ENCODE results near the gene ERCC5.

The ERCC5 gene

DNA sequence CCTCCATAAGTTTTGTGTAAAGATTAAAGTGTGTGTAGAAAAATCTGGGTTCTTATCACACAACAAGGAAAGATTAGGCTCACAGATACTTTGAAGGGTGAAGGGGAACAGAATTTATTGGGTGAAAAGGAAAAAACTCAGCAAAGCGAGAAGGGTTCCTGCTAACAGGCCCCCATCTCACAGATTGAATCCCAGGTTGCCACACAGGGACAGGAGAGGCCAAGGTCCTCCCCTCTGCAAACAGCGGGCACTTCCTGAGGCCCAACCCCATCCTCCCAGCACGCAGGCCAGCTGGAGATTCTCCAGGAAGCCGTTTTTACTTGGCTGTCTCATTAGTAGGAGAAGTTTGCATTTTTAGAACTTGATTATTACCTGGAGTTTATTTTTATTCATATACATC is 15.2 kb upstream of the ERCC5 start:
- Histone ChIP-seq H3K18ac (ENCODE audit: low read length) (no peak overlapping the region), H4K8ac (ENCODE audit: low read depth, low read length) (peak overlapping the region; percentile 2), H3K4me2 (ENCODE audit: low read length) (no peak overlapping the region), H2BK12ac (ENCODE audit: low read length) (no peak overlapping the region), H3K9ac (ENCODE audit: low read length) (no peak overlapping the region), H4K91ac (ENCODE audit: low read depth, low read length) (no peak overlapping the region), H3K4me3 (ENCODE audit: low read depth, low read length) (no peak overlapping the region), H2AFZ (ENCODE audit: insufficient read depth, low read length, poor library complexity) (no peak overlapping the region), H3K4me1 (ENCODE audit: control insufficient read depth in 1 of 2, insufficient read depth in 2 of 2, low read length in 2 of 2) (no peaks in the 10 kb centered on the region), H3K27ac (ENCODE audit: low read depth, low read length) (no peak overlapping the region), H2BK120ac (ENCODE audit: insufficient read depth, low read length, poor library complexity) (no peak overlapping the region), H3K4ac (ENCODE audit: low read depth, low read length) (no peak overlapping the region), H3K27me3 (ENCODE audit: insufficient read depth, low read length) (no peaks in the 10 kb centered on the region), H2BK5ac (ENCODE audit: low read depth, low read length, poor library complexity) (no peak overlapping the region), H3K9me3 (ENCODE audit: insufficient read depth, low read depth, low read length) (no peaks in the 10 kb centered on the region), H3K79me2 (ENCODE audit: control insufficient read depth, insufficient read depth, low read length, poor library complexity) (no peaks in the 10 kb centered on the region), H3K14ac (ENCODE audit: low read length) (no peak overlapping the region), H4K12ac (ENCODE audit: low read depth, low read length) (no peak overlapping the region), H3K79me1 (ENCODE audit: low read length) (no peaks in the 10 kb centered on the region), H2AK5ac (ENCODE audit: low read length) (no peak overlapping the region), H3K23ac (ENCODE audit: low read length) (no peak overlapping the region), H3K36me3 (ENCODE audit: control insufficient read depth in 1 of 2, insufficient read depth in 2 of 2, low read length in 2 of 2) (peaks cover 6% of the 10 kb centered on the region in 2 experiments)
- DNase-seq: no peak
- WGBS (ENCODE audit: extremely low coverage, insufficient coverage, insufficient read length): no CpG with 5 or more reads among the region's 4 CpGs

DNA sequence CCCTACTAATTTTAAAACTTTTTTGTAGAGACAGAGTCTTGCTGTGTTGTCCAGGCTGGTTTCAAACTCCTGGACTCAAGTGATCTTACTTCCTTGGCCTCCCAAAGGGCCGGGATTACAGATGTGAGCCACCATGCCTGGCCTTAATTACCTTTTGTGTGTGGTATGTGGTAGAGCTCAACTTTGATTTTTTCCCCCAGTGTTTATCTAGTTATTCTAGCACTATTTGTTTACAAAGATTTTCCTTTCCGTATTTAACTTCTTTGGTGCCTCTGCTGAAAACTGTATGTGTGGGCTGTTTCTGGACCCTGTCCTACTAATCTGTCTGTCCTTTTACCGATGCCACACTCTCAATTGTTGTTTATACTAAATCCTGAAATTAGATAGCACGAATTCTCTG is 9.4 kb upstream of the ERCC5 start:
- H2AK5ac ChIP-seq (ENCODE audit: low read length): no peak overlapping the region
- H3K36me3 ChIP-seq (ENCODE audit: control insufficient read depth in 1 of 2, insufficient read depth in 2 of 2, low read length in 2 of 2): peaks cover 0 to 2% of the 10 kb centered on the region in 2 experiments
- no peak overlapping the region for H4K12ac ChIP-seq (ENCODE audit: low read depth, low read length)
- H4K91ac ChIP-seq (ENCODE audit: low read depth, low read length): no peak overlapping the region
- WGBS (ENCODE audit: extremely low coverage, insufficient coverage, insufficient read length): no CpG with 5 or more reads among the region's 4 CpGs
- no peak overlapping the region for H3K18ac ChIP-seq (ENCODE audit: low read length)
- no peaks in the 10 kb centered on the region for H3K4me1 ChIP-seq (ENCODE audit: control insufficient read depth in 1 of 2, insufficient read depth in 2 of 2, low read length in 2 of 2)
- H3K79me1 ChIP-seq (ENCODE audit: low read length): no peaks in the 10 kb centered on the region
- no peak overlapping the region for H3K14ac ChIP-seq (ENCODE audit: low read length)
- no peak overlapping the region for H4K8ac ChIP-seq (ENCODE audit: low read depth, low read length)
- no peak overlapping the region for H2BK5ac ChIP-seq (ENCODE audit: low read depth, low read length, poor library complexity)
- no peak overlapping the region for H3K4me3 ChIP-seq (ENCODE audit: low read depth, low read length)
- H3K4ac ChIP-seq (ENCODE audit: low read depth, low read length): no peak overlapping the region
- no peak overlapping the region for H3K23ac ChIP-seq (ENCODE audit: low read length)
- H3K9me3 ChIP-seq (ENCODE audit: insufficient read depth, low read depth, low read length): no peaks in the 10 kb centered on the region
- H3K9ac ChIP-seq (ENCODE audit: low read length): no peak overlapping the region
- H2AFZ ChIP-seq (ENCODE audit: insufficient read depth, low read length, poor library complexity): no peak overlapping the region
- DNase-seq: no peak
- no peak overlapping the region for H2BK120ac ChIP-seq (ENCODE audit: insufficient read depth, low read length, poor library complexity)
- H3K4me2 ChIP-seq (ENCODE audit: low read length): no peak overlapping the region
- H3K27me3 ChIP-seq (ENCODE audit: insufficient read depth, low read length): no peaks in the 10 kb centered on the region
- no peak overlapping the region for H2BK12ac ChIP-seq (ENCODE audit: low read length)
- no peak overlapping the region for H3K27ac ChIP-seq (ENCODE audit: low read depth, low read length)
- no peaks in the 10 kb centered on the region for H3K79me2 ChIP-seq (ENCODE audit: control insufficient read depth, insufficient read depth, low read length, poor library complexity)

DNA sequence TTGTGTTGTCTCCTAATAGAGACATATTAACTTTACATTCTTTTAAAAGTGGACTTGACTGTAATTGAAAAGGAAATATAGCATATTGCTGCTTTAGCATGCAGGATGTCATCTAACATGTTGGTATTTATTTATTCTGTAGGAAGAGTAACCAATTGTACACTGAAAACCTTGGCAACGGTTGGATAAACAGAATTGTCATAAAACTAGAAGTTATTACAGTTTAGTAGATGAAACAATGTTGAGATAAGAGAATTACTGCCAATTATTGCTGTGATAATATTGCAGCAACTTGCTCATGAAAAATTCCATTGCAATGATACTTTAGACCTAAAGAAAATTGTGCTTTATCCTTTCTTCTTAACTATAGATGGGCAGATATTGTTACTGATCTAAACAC is 7.6 kb upstream of the ERCC5 start:
- WGBS (ENCODE audit: extremely low coverage, insufficient coverage, insufficient read length): no CpG with 5 or more reads among the region's 1 CpG
- Histone ChIP-seq H4K8ac (ENCODE audit: low read depth, low read length) (no peak overlapping the region), H4K12ac (ENCODE audit: low read depth, low read length) (no peak overlapping the region), H3K27ac (ENCODE audit: low read depth, low read length) (no peak overlapping the region), H3K4me3 (ENCODE audit: low read depth, low read length) (no peak overlapping the region), H3K36me3 (ENCODE audit: control insufficient read depth in 1 of 2, insufficient read depth in 2 of 2, low read length in 2 of 2) (no peaks in the 10 kb centered on the region), H3K4me2 (ENCODE audit: low read length) (no peak overlapping the region), H3K23ac (ENCODE audit: low read length) (no peak overlapping the region), H3K9me3 (ENCODE audit: insufficient read depth, low read depth, low read length) (no peaks in the 10 kb centered on the region), H3K9ac (ENCODE audit: low read length) (no peak overlapping the region), H3K27me3 (ENCODE audit: insufficient read depth, low read length) (no peaks in the 10 kb centered on the region), H2BK120ac (ENCODE audit: insufficient read depth, low read length, poor library complexity) (no peak overlapping the region), H3K79me1 (ENCODE audit: low read length) (no peaks in the 10 kb centered on the region), H2BK12ac (ENCODE audit: low read length) (no peak overlapping the region), H3K79me2 (ENCODE audit: control insufficient read depth, insufficient read depth, low read length, poor library complexity) (no peaks in the 10 kb centered on the region), H2BK5ac (ENCODE audit: low read depth, low read length, poor library complexity) (no peak overlapping the region), H2AK5ac (ENCODE audit: low read length) (no peak overlapping the region), H3K18ac (ENCODE audit: low read length) (no peak overlapping the region), H4K91ac (ENCODE audit: low read depth, low read length) (no peak overlapping the region), H3K14ac (ENCODE audit: low read length) (no peak overlapping the region), H3K4me1 (ENCODE audit: control insufficient read depth in 1 of 2, insufficient read depth in 2 of 2, low read length in 2 of 2) (no peaks in the 10 kb centered on the region), H2AFZ (ENCODE audit: insufficient read depth, low read length, poor library complexity) (no peak overlapping the region), H3K4ac (ENCODE audit: low read depth, low read length) (no peak overlapping the region)
- DNase-seq: no peak

DNA sequence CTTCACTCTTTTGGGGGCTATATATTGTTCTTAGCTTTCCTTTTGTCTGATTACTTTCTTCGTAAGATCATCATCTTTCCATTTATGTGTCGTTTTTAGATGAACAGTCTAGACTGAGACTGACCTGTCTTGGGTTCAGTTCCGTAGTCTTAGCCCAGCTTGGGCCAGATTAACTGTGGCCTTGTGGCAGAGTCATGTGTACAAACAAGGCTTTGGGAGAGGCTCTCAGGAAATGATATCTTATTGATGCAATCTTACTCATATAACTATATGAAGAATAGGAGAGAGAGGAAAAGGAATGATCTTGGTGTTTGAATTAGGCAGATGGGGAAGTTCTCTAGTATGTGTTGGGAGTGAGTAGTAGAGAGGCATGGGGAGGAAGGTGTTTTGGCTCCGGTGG is 6.8 kb upstream of the ERCC5 start:
- Histone ChIP-seq H3K4me1 (ENCODE audit: control insufficient read depth in 1 of 2, insufficient read depth in 2 of 2, low read length in 2 of 2) (no peaks in the 10 kb centered on the region), H4K12ac (ENCODE audit: low read depth, low read length) (no peak overlapping the region), H3K9ac (ENCODE audit: low read length) (no peak overlapping the region), H3K9me3 (ENCODE audit: insufficient read depth, low read depth, low read length) (no peaks in the 10 kb centered on the region), H3K4ac (ENCODE audit: low read depth, low read length) (no peak overlapping the region), H3K79me1 (ENCODE audit: low read length) (no peaks in the 10 kb centered on the region), H2BK120ac (ENCODE audit: insufficient read depth, low read length, poor library complexity) (no peak overlapping the region), H4K91ac (ENCODE audit: low read depth, low read length) (no peak overlapping the region), H3K27ac (ENCODE audit: low read depth, low read length) (no peak overlapping the region), H3K4me2 (ENCODE audit: low read length) (no peak overlapping the region), H3K4me3 (ENCODE audit: low read depth, low read length) (no peak overlapping the region), H2AK5ac (ENCODE audit: low read length) (no peak overlapping the region), H3K36me3 (ENCODE audit: control insufficient read depth in 1 of 2, insufficient read depth in 2 of 2, low read length in 2 of 2) (no peaks in the 10 kb centered on the region), H4K8ac (ENCODE audit: low read depth, low read length) (no peak overlapping the region), H3K27me3 (ENCODE audit: insufficient read depth, low read length) (no peaks in the 10 kb centered on the region), H3K18ac (ENCODE audit: low read length) (no peak overlapping the region), H3K23ac (ENCODE audit: low read length) (no peak overlapping the region), H2AFZ (ENCODE audit: insufficient read depth, low read length, poor library complexity) (no peak overlapping the region), H3K14ac (ENCODE audit: low read length) (no peak overlapping the region), H3K79me2 (ENCODE audit: control insufficient read depth, insufficient read depth, low read length, poor library complexity) (no peaks in the 10 kb centered on the region), H2BK12ac (ENCODE audit: low read length) (no peak overlapping the region), H2BK5ac (ENCODE audit: low read depth, low read length, poor library complexity) (no peak overlapping the region)
- WGBS (ENCODE audit: extremely low coverage, insufficient coverage, insufficient read length): no CpG with 5 or more reads among the region's 4 CpGs
- no peak for DNase-seq

Measured in trophoblast cell (in vitro differentiated cells and primary cell).